HepG2 (cell line): ENCODE data around the gene KIF13A. TPM values are rescaled to one million over a fixed set of nuclear protein-coding genes. Genes with fewer than 3 reads are reported as not detected.

ENCODE experiments used
- ATAC-seq: fragments of 200-7000 bp; cut with Tn5 transposase; 3 replicates; pipeline ENCODE4 v1.9.1; 2020; ENCODE audit warnings: mild to moderate bottlenecking, moderate library complexity
- BruUV-seq: library from RNA; stranded (reverse); fragments of 400-500 nt; replicated peaks from 2 replicates; lab custom pipeline; 2021; lab: Mats Ljungman, UMichigan
- CTCF ChIA-PET: fragments of 300-600 bp; formaldehyde crosslinking; extraction: SDS; loops from one replicate; lab custom pipeline; 2021; ENCODE audit warnings: low total read pairs, inconsistent platforms, low intra/inter-chr PET ratio; lab: Yijun Ruan, JAX
- POLR2A ChIA-PET: fragments of 350-600 bp; sonication (Branson Sonifier 250); formaldehyde crosslinking; loops from one replicate; lab custom pipeline; 2020; ENCODE audit warnings: antibody characterized with exemption, inconsistent platforms; lab: Yijun Ruan, JAX
- DNase-seq: peaks from one replicate; pipeline ENCODE4 v3.0.0-alpha.2; 2015; ENCODE audit warnings: low spot score
- FAIRE-seq: peaks from 3 replicates; lab custom pipeline; 2011; peaks lifted over from hg19 to GRCh38; lab: Jason Lieb, UNC
- H2AFZ ChIP-seq: one replicate; pipeline ENCODE4 v1.6.1; 2011; ENCODE audit warnings: low read length, inconsistent platforms
- H3K27ac ChIP-seq: fragments of 300-600 bp; 3 replicates; pipeline ENCODE4 v1.8.0; 2011; ENCODE audit warnings: mixed run types, mild to moderate bottlenecking, mixed read lengths, low read length, inconsistent platforms; ENCODE audit not compliant: insufficient read depth; ENCODE audit errors: extremely low read length
- H3K27me3 ChIP-seq, 2 experiments: fragments of 200-600 bp in 1 of 2; 2 replicates in 1 of 2; 3 replicates in 1 of 2; pipeline versions ENCODE4 v1.6.0 to v1.8.0; 2011; ENCODE audit warnings: low read length in 2 of 2, mild to moderate bottlenecking in 2 of 2, moderate library complexity in 2 of 2, inconsistent platforms in 1 of 2; ENCODE audit not compliant: insufficient read depth in 2 of 2, control insufficient read depth in 1 of 2
- H3K36me3 ChIP-seq, 2 experiments: fragments of 200-600 bp in 1 of 2; replicated peaks in 1 of 2; 2 replicates in 1 of 2; 3 replicates in 1 of 2; pipeline versions ENCODE4 v1.5.1 to v1.8.0; 2011; ENCODE audit warnings: low read length in 2 of 2, inconsistent platforms in 1 of 2; ENCODE audit not compliant: insufficient read depth in 2 of 2, control insufficient read depth in 1 of 2
- H3K4me1 ChIP-seq: 2 replicates; pipeline ENCODE4 v1.5.1; 2012; ENCODE audit warnings: low read length, inconsistent platforms; ENCODE audit not compliant: insufficient read depth
- H3K4me2 ChIP-seq: 2 replicates; pipeline ENCODE4 v1.6.0; 2011; ENCODE audit warnings: low read depth, low read length, inconsistent platforms
- H3K4me3 ChIP-seq, 3 experiments: fragments of 200-600 bp in 1 of 3; sonication (generic), shearing (Covaris generic) in 1 of 3; replicated peaks in 1 of 3; 2 replicates each; pipeline ENCODE4 v1.5.1; 2011 to 2016; ENCODE audit warnings: low read length in 3 of 3, inconsistent platforms in 2 of 3, low read depth in 2 of 3, mild to moderate bottlenecking in 2 of 3, control low read depth in 1 of 3, mixed read lengths in 1 of 3; ENCODE audit not compliant: insufficient read depth in 1 of 3
- H3K79me2 ChIP-seq: one replicate; pipeline ENCODE4 v1.6.1; 2011; ENCODE audit warnings: low read length, inconsistent platforms; ENCODE audit not compliant: insufficient read depth
- H3K9ac ChIP-seq: 2 replicates; pipeline ENCODE4 v1.6.0; 2011; ENCODE audit warnings: mild to moderate bottlenecking, low read depth, low read length, inconsistent platforms; ENCODE audit not compliant: insufficient read depth
- H3K9me3 ChIP-seq: 2 replicates; pipeline ENCODE4 v1.5.1; 2012; ENCODE audit warnings: mild to moderate bottlenecking, low read length
- H4K20me1 ChIP-seq: 2 replicates; pipeline ENCODE4 v1.6.0; 2011; ENCODE audit warnings: inconsistent platforms, mild to moderate bottlenecking, low read length, moderate library complexity; ENCODE audit not compliant: insufficient read depth
- ARNT ChIP-seq: fragments of 450-650 bp; IDR thresholded peaks from 2 replicates; pipeline ENCODE4 v1.6.1; 2017
- ETV6 ChIP-seq: sonication (generic); formaldehyde crosslinking; conservative IDR thresholded peaks from 2 replicates; pipeline ENCODE4 v1.4.0; 2020; ENCODE audit warnings: missing genetic modification reagents
- FIP1L1 ChIP-seq: fragments of 200-400 bp; formaldehyde crosslinking; IDR thresholded peaks from 2 replicates; pipeline ENCODE4 v1.6.1; 2018; ENCODE audit warnings: low read depth, mild to moderate bottlenecking, low read length, moderate library complexity, borderline replicate concordance; ENCODE audit not compliant: insufficient read depth
- GATAD2A ChIP-seq: IDR thresholded peaks from 2 replicates; pipeline ENCODE4 v1.6.1; 2016
- RFXANK ChIP-seq: IDR thresholded peaks from 2 replicates; pipeline ENCODE4 v1.6.1; 2016
- SMARCC2 ChIP-seq: fragments of 450-650 bp; IDR thresholded peaks from 2 replicates; pipeline ENCODE4 v1.6.1; 2017; ENCODE audit warnings: antibody characterized with exemption, mild to moderate bottlenecking
- SOX13 ChIP-seq, 3 experiments: fragments of 450-650 bp in 1 of 3; sonication (generic) in 1 of 3; formaldehyde crosslinking in 1 of 3; IDR thresholded peaks in 2 of 3; conservative IDR thresholded peaks in 1 of 3; 2 replicates each; pipeline versions ENCODE4 v1.5.0 to v1.6.1; 2016 to 2020; ENCODE audit warnings: antibody characterized with exemption in 1 of 3, mild to moderate bottlenecking in 1 of 3, missing compliant biosample characterization in 1 of 3, missing genetic modification reagents in 1 of 3, moderate library complexity in 1 of 3
- ZNF607 ChIP-seq: sonication (generic); formaldehyde crosslinking; IDR thresholded peaks from 2 replicates; pipeline ENCODE4 v1.5.1; 2020; ENCODE audit warnings: missing genetic modification reagents, mild to moderate bottlenecking, borderline replicate concordance
- ZNF652 ChIP-seq: IDR thresholded peaks from 2 replicates; pipeline ENCODE4 v1.6.1; 2016; ENCODE audit warnings: low read depth, borderline replicate concordance
- ZNF670 ChIP-seq: sonication (generic); formaldehyde crosslinking; IDR thresholded peaks from 2 replicates; pipeline ENCODE4 v1.8.0; 2022; ENCODE audit warnings: mild to moderate bottlenecking, missing genetic modification reagents, borderline replicate concordance
- WGBS: methylation state at CpG from one replicate; pipeline ENCODE4 v1.1.6; 2017; ENCODE audit warnings: low lambda C conversion rate; 5-methylcytosine and 5-hydroxymethylcytosine counted together
- in situ Hi-C: cut with HindIII; loops from 2 replicates; pipeline ENCODE4 v1.10.0; 2017; ENCODE audit warnings: low pct_unique_long_range_greater_than_20kb; ENCODE audit not compliant: extremely low pct_ligation_motif_present
- intact Hi-C: fragments of 100-400 bp; cut with micrococcal nuclease; formaldehyde crosslinking; loops from one replicate; pipeline ENCODE4 v1.10.0; 2022; ENCODE audit not compliant: unreplicated experiment
- polyA plus RNA-seq, 8 experiments: library from polyadenylated mRNA; depleted of rRNA in 3 of 8; stranded (reverse) in 7 of 8; unstranded in 1 of 8; fragments of >200 nt; fragmentation: Illumina TruSeq in 4 of 8; extraction: Trizol in 4 of 8; gene quantifications; 2 replicates each; pipeline versions ENCODE4 v1.2.1 to v1.2.3, GENCODE V29; 2011 to 2016; ENCODE audit warnings: low read depth in 4 of 8, missing spikeins in 1 of 8, mixed read lengths in 1 of 8; ENCODE audit not compliant: insufficient read depth in 1 of 8
- total RNA-seq, 5 experiments: library from RNA; depleted of rRNA; stranded (reverse); fragments of >200 nt; fragmentation: Illumina TruSeq; extraction: Trizol; gene quantifications; 2 replicates each; pipeline ENCODE4 v1.2.3, GENCODE V29; 2016; ENCODE audit warnings: low read depth in 1 of 5
- TF ChIP-seq, protein P1 (sequence below): sonication (generic); formaldehyde crosslinking; IDR thresholded peaks from 2 replicates; pipeline ENCODE4 v1.4.0; 2020; ENCODE audit warnings: missing genetic modification reagents, mild to moderate bottlenecking, borderline replicate concordance
- TF ChIP-seq, protein P2 (sequence below): IDR thresholded peaks from 2 replicates; pipeline ENCODE4 v1.6.1; 2016; ENCODE audit warnings: control low read depth
- TF ChIP-seq, protein P3 (sequence below): IDR thresholded peaks from 2 replicates; pipeline ENCODE4 v1.6.1; 2016
- TF ChIP-seq, protein P4 (sequence below): sonication (generic); formaldehyde crosslinking; IDR thresholded peaks from 2 replicates; pipeline ENCODE4 v1.4.0; 2020; ENCODE audit warnings: missing genetic modification reagents, borderline replicate concordance

Gene KIF13A
- total and polyA plus RNA-seq, 2 of the 13 experiments (the other 11 are each of a cell fraction or from before 2014, with no cell fraction given), result 21.1 to 37.2 TPM

DNA sequence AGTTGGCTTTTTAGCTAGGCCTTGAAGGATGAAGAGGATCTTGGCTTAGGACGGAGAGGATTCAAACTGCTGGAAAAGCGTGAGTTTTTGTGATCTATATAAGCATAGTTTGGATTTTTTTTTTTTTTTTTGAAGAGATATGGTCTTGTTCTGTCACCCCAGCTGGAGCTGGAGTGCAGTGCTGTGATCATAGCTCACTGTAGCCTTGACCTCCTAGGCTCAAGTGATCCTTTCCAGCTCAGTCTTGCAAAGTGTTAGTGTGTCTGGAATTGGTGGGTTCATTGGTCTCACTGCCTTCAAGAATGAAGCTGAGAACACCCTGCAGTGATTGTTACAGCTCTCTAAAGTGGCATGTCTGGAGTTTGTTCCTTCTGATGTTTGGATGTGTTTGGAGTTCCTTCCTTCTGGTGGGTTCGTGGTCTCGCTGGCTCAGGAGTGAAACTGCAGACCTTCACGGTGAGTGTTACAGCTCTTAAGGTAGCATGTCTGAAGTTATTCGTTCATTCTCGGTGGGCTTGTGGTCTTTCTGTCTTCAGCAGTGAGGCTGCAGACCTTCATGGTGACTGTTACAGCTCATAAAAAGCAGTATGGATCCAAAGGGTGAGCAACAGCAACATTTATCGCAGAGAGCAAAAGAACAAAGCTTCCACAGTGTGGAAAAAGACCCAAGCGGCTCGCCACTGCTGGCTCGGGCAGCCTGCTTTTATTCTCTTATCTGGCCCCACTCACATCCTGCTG, 243.2 kb downstream of the KIF13A start:
- FAIRE-seq (peak; percentile 34), DNase-seq (peak; percentile 30), ATAC-seq (peak; percentile 79)
- H3K9me3 ChIP-seq, result no peaks in the 10 kb centered on the region
- TSS peak; percentile 99 for BruUV-seq
- H3K4me2 ChIP-seq, result peak overlapping the region; percentile 93
- H3K4me3 ChIP-seq, result peak overlapping the region; percentile 51 to 63 (median 58); a peak in 5 of 6 replicates
- intact Hi-C loops (no loop called here), in situ Hi-C loops (no loop called here)
- peak overlapping the region; percentile 98 for H2AFZ ChIP-seq
- peak overlapping the region; percentile 61 for H3K27ac ChIP-seq
- no peaks in the 10 kb centered on the region for H3K36me3 ChIP-seq
- peak overlapping the region; percentile 68 for H3K9ac ChIP-seq
- no peaks in the 10 kb centered on the region for H4K20me1 ChIP-seq
- peaks cover 35% of the 10 kb centered on the region for H3K4me1 ChIP-seq
- no peaks in the 10 kb centered on the region for H3K79me2 ChIP-seq
- no peaks in the 10 kb centered on the region; a peak in 1 of 5 replicates for H3K27me3 ChIP-seq
- 7% methylated on average over 11 of the region's 11 CpGs for WGBS
- POLR2A ChIA-PET, result interaction anchor here (0.6 to 1.9 kb wide), 7 partner anchors 13 to 46 kb away, joined by 3 to 13 read pairs (median 4); partner anchors contain the start of gene NUP153
- CTCF ChIA-PET, result no interaction called here
- TF ChIP-seq SOX13 (IDR thresholded peaks at IDR 0.05), result no peak
- no peak for TF ChIP-seq SOX13 (CRISPR knock-in tag; conservative IDR thresholded peaks at IDR 0.05 in 1 of 2, IDR thresholded peaks at IDR 0.05 in 1 of 2)
- TF ChIP-seq ETV6 (CRISPR knock-in tag), result no peak
- no peak for TF ChIP-seq ZNF607
- TF ChIP-seq SMARCC2, result no peak
- no peak for TF ChIP-seq ARNT
- TF ChIP-seq, protein P1, sequence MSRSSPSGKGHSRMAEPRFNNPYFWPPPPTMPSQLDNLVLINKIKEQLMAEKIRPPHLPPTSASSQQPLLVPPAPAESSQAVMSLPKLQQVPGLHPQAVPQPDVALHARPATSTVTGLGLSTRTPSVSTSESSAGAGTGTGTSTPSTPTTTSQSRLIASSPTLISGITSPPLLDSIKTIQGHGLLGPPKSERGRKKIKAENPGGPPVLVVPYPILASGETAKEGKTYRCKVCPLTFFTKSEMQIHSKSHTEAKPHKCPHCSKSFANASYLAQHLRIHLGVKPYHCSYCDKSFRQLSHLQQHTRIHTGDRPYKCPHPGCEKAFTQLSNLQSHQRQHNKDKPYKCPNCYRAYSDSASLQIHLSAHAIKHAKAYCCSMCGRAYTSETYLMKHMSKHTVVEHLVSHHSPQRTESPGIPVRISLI (CRISPR knock-in tag), result peak; percentile 51; the same call in 1 of the 2 replicates
- TF ChIP-seq, protein P2, sequence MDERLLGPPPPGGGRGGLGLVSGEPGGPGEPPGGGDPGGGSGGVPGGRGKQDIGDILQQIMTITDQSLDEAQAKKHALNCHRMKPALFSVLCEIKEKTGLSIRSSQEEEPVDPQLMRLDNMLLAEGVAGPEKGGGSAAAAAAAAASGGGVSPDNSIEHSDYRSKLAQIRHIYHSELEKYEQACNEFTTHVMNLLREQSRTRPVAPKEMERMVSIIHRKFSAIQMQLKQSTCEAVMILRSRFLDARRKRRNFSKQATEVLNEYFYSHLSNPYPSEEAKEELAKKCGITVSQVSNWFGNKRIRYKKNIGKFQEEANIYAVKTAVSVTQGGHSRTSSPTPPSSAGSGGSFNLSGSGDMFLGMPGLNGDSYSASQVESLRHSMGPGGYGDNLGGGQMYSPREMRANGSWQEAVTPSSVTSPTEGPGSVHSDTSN, result no peak
- TF ChIP-seq ZNF652, result no peak
- TF ChIP-seq ZNF670 (CRISPR knock-in tag), result no peak
- TF ChIP-seq, protein P3, sequence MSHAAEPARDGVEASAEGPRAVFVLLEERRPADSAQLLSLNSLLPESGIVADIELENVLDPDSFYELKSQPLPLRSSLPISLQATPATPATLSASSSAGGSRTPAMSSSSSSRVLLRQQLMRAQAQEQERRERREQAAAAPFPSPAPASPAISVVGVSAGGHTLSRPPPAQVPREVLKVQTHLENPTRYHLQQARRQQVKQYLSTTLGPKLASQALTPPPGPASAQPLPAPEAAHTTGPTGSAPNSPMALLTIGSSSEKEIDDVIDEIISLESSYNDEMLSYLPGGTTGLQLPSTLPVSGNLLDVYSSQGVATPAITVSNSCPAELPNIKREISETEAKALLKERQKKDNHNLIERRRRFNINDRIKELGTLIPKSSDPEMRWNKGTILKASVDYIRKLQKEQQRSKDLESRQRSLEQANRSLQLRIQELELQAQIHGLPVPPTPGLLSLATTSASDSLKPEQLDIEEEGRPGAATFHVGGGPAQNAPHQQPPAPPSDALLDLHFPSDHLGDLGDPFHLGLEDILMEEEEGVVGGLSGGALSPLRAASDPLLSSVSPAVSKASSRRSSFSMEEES, result no peak
- TF ChIP-seq RFXANK (CRISPR knock-in tag), result no peak
- no peak for TF ChIP-seq FIP1L1
- TF ChIP-seq, protein P4, sequence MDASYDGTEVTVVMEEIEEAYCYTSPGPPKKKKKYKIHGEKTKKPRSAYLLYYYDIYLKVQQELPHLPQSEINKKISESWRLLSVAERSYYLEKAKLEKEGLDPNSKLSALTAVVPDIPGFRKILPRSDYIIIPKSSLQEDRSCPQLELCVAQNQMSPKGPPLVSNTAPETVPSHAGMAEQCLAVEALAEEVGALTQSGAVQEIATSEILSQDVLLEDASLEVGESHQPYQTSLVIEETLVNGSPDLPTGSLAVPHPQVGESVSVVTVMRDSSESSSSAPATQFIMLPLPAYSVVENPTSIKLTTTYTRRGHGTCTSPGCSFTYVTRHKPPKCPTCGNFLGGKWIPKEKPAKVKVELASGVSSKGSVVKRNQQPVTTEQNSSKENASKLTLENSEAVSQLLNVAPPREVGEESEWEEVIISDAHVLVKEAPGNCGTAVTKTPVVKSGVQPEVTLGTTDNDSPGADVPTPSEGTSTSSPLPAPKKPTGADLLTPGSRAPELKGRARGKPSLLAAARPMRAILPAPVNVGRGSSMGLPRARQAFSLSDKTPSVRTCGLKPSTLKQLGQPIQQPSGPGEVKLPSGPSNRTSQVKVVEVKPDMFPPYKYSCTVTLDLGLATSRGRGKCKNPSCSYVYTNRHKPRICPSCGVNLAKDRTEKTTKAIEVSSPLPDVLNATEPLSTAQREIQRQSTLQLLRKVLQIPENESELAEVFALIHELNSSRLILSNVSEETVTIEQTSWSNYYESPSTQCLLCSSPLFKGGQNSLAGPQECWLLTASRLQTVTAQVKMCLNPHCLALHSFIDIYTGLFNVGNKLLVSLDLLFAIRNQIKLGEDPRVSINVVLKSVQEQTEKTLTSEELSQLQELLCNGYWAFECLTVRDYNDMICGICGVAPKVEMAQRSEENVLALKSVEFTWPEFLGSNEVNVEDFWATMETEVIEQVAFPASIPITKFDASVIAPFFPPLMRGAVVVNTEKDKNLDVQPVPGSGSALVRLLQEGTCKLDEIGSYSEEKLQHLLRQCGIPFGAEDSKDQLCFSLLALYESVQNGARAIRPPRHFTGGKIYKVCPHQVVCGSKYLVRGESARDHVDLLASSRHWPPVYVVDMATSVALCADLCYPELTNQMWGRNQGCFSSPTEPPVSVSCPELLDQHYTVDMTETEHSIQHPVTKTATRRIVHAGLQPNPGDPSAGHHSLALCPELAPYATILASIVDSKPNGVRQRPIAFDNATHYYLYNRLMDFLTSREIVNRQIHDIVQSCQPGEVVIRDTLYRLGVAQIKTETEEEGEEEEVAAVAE, result 0 out of 2 replicates have a peak, but pooled peaks have one; percentile 8
- 0 out of 2 replicates have a peak, but pooled peaks have one; percentile 16 for TF ChIP-seq GATAD2A (CRISPR knock-in tag)
